GM19372 (cell line): ENCODE results near the gene ACAD11.
"Not testable (repeated sequence)": the region's sequence is repeated elsewhere in the genome, so short reads cannot be mapped to it uniquely, and the experiment has no call there.

Source experiments
- ATAC-seq: cut with Tn5 transposase; IDR thresholded peaks from one replicate; pipeline ENCODE4 v1.9.1; 2021; ENCODE audit warnings: mild to moderate bottlenecking, low read depth, moderate library complexity; ENCODE audit not compliant: unreplicated experiment

Gene ACAD11

DNA sequence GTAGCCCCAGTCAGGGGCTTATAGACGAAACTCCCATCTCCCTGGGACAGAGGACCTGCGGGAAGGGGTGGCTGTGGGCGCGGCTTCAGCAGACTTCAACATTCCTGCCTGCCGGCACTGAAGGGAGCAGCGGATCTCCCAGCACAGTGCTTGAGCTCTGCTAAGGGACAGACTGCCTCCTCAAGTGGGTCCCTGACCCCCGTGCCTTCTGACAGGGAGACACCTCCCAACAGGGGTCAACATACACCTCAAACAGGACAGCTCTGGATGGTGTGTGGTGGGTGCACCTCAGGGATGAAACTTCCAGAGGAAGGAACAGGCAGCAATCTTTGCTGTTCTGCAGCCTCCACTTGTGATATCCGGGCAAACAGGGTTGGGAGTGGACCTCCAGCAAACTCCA lies 53.0 kb downstream of the ACAD11 start:
- not testable (repeated sequence) for ATAC-seq

GRCh38 chr3:132606085-132606484 lies 53.5 kb downstream of the ACAD11 start:
- ATAC-seq, result no peak

- no peak for ATAC-seq
These were observed 54.2 kb downstream of the ACAD11 start for GRCh38 chr3:132605374-132605792.

- not testable (repeated sequence) for ATAC-seq
These were observed 59.0 kb downstream of the ACAD11 start for GRCh38 chr3:132600614-132601013.

GRCh38 chr3:132598181-132598580 lies 61.4 kb downstream of the ACAD11 start:
- ATAC-seq, result no peak

DNA sequence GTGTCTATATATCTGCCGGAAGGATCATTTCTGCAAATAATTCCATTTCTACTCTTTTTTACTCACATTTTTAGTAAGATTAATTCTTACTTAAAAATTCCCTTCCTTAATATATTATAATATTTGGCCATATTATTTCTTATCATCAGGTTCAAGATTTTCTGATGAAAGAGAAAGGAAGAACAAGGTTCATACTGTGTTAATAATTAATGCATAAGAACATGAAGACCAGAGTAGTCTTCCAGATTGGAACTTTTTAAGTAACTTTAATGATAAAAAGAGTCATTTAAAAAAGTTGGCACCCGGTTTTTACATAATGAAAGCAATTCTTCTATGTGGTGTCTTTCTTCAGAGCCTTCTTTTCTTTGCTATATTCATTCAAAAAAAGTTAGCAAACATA lies 61.9 kb downstream of the ACAD11 start:
- no peak for ATAC-seq

DNA sequence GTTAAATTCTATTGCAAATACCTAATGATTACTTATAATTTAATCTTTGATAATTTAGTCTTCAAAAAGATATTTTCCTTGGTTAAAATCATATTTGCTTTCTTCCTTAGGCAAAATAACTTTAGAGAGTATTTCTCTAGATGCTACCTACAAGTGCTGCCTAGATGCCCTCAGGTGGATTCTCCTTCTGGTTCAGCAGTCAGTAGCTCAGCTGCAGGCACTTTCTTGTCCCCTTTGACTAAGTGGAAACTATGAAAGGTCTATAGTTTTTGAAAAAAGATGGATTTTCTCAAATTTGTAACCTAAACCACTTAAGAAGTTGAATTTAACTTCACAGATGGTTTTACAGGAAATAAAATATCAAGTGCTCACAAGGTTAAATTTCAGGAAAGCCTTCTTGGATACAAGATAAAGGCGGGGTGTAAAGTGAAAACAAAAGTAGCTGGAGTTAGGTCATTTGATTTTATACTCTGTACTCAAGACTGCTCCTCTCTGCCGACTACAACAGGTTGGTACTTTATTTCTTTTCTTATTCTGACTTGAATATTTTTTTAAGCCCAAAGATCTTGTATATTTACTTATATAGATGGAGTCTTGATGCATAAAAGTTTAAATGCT lies 62.7 kb downstream of the ACAD11 start, which contains the start of gene ACKR4:
Gene ACKR4 (plus strand): TSS at position 455 of the 618 bp plus-strand sequence. CDS start 3,128 bp downstream, outside the sequence.
- ATAC-seq, result no peak

DNA sequence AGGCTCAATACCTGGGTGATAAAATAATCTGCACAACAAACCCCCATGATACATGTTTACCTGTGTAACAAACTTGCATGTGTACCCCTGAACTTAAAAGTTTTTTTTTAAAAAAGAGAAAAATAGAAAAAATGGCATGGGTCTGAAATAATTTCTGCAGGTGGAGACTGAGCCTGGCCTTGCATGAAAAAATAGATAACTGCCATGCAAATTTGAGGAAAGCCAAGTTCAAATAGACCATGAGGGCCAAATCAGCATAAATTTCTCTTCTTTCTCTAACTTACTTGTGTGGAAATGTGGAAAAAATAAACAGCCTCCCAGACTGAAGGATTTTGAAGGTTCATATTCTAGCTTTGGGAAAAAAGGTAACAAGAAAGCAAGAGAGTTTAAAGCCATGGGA lies 63.3 kb downstream of the ACAD11 start:
- ATAC-seq, result no peak

DNA sequence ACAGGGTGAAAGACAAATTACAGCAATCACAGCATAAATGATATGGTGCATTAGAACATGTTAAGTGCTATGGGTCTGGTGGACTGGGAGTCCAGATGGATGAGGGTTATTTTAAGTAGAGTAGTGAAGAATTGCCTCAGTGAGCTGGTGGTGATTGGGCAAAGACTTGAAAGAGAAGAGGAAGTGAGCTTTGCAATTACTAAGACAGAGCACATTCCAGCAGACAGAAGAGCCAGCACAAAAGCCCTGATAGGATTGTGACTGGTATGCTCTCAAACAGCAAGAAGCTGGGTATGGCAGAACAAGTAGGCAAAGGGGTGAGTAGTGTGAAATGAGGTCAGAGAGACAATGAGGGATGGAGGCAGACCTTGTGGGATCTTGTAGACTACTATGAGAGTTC lies 64.6 kb downstream of the ACAD11 start:
- no peak for ATAC-seq

GRCh38 chr3:132594498-132594897 lies 65.1 kb downstream of the ACAD11 start:
- ATAC-seq, result no peak

GRCh38 chr3:132593947-132594323 lies 65.7 kb downstream of the ACAD11 start:
- no peak for ATAC-seq

DNA sequence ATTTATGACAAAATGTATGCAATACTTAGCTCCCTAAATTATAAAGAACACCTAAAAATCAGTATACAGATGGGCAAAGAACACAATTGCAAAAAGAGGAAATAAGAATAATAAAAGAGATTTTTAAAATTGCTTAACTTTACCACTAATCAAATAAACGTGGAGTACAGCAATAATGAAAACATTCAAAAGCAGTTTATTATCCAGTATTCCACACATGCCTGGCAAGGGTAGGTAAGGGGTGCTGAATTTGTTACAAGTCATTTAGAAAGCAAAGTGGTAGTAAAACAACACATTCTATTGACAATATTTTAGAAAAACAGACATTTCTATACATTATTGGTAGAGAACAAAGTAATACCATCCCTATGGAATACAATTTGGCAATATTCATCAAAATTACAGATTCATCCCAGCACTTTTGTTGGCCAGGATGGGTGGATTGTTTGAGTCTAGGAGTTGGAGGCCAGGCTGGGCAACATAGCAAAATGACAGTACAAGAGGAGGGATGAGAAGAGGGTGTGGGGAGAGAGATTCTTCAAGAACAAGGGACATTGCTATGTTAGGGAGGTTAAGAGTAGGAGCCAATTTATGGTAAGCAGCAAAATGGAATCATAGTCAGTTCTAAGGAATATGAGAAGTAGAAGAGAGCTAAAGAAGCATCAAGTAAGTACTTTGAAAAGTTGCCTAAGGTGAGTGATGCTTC lies 66.2 kb downstream of the ACAD11 start:
- no peak for ATAC-seq

DNA sequence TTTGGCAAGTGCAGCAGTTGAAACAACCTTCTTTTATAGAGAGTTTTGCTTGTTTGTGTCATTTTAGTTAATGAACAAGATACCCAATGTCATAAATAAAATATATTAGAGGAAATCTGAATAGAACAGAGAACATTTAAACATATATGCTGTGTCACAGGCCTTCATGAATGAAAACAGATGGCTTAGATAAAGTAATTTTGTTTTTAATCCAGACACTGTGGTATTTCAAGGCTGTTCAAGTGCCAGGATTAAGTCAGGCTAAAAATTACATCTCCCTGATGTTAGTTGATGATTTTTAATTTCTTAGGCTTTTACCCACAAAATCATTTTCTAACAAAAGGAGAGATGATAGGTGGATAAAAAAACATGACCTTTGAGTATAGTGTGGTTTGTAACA lies 67.4 kb downstream of the ACAD11 start:
- no peak for ATAC-seq

- ATAC-seq, result no peak
These were observed 72.2 kb downstream of the ACAD11 start for GRCh38 chr3:132587401-132587800.

DNA sequence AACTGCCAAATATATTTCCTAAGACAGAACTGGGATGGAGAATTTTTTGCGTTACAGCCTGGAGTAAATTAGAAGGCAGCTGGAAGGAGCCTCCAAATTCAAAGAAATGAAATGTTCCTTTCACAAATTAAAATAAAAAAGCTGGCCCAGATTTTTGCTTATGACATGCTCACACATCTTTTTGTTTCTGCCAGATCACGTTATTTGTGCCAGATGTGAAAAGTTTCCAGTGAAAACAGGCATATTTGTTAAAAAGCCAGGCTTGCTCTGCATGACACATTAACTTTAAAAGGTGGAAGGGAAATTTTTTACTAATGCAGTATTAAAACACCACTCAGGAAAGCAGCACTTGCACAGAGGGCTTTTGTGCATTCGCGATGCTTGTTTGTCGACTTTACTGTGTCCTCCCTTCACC lies 85.8 kb downstream of the ACAD11 start:
- no peak for ATAC-seq

DNA sequence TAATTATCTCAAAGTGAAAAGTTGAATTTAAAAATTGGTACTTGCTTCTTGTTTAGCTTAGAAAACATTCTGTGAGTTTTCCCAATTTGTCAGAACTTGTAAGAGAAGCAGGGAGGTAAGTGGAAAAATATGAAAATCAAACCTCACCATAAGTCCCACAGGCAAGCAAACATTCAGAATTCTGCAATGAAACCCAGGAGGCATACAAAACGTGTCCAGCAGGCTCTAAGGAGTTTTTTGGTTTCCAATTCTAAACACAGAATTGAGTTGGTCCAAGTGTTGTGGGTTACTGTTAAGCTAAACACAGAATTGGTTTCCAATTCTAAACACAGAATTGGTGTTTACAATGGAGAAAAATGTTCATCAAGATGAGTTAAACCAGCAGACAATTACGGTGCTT lies 89.6 kb downstream of the ACAD11 start:
- no peak for ATAC-seq

GRCh38 chr3:132569580-132569979 lies 90.0 kb downstream of the ACAD11 start:
- ATAC-seq, result no peak

DNA sequence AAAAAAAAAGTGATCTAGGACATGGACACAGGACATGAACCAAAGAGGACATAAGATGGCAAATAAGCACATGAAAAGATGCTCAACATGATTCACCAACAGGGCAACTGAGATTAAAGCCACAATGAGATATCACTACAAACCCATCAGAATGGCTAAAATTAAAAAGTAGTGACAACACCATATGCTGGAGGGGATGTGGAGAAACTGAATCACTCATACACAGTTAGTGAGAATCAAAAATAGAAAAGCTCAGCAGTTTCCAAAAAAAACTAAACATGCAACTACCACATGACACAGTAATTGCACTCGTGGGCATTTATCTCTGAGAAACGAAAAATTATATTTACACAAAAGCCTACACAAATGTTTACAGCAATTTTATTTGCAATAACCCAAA lies 90.5 kb downstream of the ACAD11 start:
- no peak for ATAC-seq

DNA sequence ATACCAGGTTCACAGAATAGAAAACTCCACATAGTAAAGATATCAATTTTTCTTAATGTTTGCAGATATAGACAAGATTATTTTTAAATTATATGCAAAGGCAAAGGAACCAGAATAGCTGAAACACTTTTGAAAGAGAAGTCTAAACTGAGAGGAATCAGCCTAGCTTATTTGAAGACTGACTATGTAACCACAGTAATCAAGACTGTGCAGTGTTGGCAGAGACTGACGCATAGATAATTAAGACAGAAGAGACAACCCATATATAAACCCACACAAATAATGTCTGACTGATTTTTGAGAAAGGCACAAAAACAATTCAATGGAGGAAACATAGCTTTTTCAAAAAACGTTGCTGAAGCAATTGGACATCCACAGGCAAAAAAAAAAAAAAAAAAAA lies 91.2 kb downstream of the ACAD11 start:
- ATAC-seq, result no peak

GRCh38 chr3:132564070-132564465 lies 95.5 kb downstream of the ACAD11 start:
- no peak for ATAC-seq

- ATAC-seq, result no peak
These were observed 96.1 kb downstream of the ACAD11 start for GRCh38 chr3:132563420-132564069.

DNA sequence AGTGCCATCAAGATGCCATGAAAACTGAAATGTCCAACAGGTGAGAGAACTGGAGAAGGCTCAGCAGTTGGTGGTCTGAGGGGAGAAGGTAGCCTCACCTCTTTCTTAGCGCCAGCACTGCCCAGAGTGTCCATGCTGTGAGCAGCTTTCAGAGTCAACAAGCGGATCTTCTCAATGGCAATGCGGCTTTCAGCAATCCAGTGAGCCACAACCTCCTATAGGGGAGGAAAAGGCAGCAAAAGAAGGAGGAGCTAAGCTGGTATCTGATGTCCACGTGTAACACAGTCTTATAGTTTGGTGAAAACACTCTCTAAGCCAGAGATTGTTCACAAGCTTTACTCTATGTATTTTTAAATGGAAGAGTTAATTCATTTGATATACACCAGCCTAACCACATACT lies 98.6 kb downstream of the ACAD11 start:
- ATAC-seq, result no peak
